ENCODE measurements around the gene PIGBOS1.
A peak's percentile ranks its signal among the peaks of the same experiment; 100 is the strongest.

PIGBOS1 gene, protein sequence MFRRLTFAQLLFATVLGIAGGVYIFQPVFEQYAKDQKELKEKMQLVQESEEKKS

DNA sequence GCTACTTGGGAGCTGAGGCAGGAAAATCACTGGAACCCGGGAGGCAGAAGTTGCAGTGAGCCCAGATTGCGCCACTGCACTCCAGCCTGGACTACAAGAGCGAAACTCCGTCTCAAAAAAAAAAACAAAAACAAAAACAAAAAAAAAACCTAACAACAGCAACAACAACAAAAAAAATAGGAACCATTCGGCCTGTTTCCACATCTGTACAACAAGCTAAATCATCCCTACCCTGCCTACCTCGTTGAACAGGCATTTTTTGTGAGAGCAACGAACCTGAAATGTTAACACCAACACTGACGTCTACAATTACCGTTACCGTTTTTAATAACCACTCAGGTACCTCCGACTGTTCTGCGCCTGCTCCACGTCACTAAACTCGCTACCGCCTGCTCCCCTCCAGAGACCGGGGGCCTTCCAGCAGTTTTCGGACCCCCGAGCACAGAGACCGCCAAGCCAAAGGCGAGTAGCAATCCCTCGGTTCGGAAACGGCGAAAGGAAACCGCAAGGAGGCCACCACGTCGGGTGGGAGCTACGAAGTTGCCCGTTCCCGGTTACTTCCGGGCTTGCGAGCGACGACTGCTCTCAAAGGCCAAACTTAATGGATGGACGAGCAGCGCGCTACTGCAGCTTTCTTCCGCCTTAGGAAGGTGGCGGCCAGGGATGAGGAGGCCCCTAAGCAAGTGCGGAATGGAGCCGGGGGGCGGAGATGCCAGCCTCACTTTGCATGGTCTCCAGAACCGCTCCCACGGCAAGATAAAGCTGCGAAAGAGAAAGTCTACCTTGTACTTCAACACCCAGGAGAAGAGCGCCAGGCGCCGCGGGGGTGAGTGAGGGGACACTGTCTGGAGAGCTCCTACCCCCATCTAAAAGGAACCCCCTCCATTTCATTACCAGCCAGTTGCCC, at the start of gene PIGBOS1, which contains the start of gene PIGB:
Gene PIGBOS1, minus strand, starts transcription at position 536 of the 907 bp plus-strand sequence. CDS start 1,331 bp downstream, outside the sequence.
Gene PIGB, plus strand, starts transcription at position 635 of the 907 bp plus-strand sequence. Its CDS starts 29 bp downstream, at position 664.
- TF ChIP-seq, protein P1, sequence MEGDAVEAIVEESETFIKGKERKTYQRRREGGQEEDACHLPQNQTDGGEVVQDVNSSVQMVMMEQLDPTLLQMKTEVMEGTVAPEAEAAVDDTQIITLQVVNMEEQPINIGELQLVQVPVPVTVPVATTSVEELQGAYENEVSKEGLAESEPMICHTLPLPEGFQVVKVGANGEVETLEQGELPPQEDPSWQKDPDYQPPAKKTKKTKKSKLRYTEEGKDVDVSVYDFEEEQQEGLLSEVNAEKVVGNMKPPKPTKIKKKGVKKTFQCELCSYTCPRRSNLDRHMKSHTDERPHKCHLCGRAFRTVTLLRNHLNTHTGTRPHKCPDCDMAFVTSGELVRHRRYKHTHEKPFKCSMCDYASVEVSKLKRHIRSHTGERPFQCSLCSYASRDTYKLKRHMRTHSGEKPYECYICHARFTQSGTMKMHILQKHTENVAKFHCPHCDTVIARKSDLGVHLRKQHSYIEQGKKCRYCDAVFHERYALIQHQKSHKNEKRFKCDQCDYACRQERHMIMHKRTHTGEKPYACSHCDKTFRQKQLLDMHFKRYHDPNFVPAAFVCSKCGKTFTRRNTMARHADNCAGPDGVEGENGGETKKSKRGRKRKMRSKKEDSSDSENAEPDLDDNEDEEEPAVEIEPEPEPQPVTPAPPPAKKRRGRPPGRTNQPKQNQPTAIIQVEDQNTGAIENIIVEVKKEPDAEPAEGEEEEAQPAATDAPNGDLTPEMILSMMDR (IDR thresholded peaks at IDR 0.05; ENCODE audit: borderline replicate concordance, control extremely low read depth, extremely low read depth, insufficient read depth, missing control alignments) = no peak
- DNase-seq (ENCODE audit: low spot score) = peak; percentile 85
- in situ Hi-C loops (cut with MboI; ENCODE audit: low sequenced_read_pairs, unreplicated experiment) = no loop called here

DNA sequence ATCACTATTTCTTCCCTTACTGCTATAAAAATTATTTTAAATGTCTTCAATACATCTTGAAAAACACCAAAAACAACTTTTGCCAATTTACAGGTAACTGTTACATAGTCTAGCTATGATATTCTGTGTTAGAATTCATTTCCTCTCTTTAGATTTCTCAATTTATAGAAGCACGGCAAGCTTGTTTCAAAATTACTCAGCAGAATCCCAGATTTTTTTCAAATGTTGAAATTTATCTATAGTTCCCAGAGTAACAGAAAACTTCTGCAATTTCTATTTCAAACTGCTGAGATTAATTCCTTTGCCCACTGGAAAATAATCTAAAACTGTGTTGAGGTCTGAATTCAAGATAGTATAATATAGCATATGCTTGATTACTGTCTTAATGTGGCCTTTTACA, 48.1 kb upstream of the PIGBOS1 start:
- TF ChIP-seq, protein P1 (IDR thresholded peaks at IDR 0.05; ENCODE audit: borderline replicate concordance, control extremely low read depth, extremely low read depth, insufficient read depth, missing control alignments) = no peak
- no peak for DNase-seq (ENCODE audit: low spot score)
- in situ Hi-C loops (cut with MboI; ENCODE audit: low sequenced_read_pairs, unreplicated experiment) = no loop called here

DNA sequence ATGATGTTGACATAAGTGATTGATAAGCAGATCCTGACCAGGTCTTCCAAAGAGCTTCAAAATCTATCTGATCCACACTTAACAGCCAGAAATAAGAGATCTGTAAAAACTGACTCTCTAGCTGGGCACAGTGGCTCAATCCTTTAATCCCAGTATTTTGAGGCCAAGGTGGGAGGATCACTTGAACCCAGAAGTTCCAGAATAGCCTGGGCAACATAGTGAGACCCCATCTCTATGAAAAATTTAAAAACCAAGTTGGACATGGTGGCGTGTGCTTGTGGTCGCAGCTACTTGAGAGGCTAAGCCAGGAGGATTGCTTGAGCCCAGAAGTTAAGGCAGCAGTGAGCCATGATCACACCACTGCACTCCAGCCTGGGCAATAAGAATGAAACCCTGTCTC, 43.7 kb upstream of the PIGBOS1 start:
- in situ Hi-C loops (cut with MboI; ENCODE audit: low sequenced_read_pairs, unreplicated experiment) = no loop called here
- DNase-seq (ENCODE audit: low spot score) = no peak
- TF ChIP-seq, protein P1 (IDR thresholded peaks at IDR 0.05; ENCODE audit: borderline replicate concordance, control extremely low read depth, extremely low read depth, insufficient read depth, missing control alignments) = no peak

DNA sequence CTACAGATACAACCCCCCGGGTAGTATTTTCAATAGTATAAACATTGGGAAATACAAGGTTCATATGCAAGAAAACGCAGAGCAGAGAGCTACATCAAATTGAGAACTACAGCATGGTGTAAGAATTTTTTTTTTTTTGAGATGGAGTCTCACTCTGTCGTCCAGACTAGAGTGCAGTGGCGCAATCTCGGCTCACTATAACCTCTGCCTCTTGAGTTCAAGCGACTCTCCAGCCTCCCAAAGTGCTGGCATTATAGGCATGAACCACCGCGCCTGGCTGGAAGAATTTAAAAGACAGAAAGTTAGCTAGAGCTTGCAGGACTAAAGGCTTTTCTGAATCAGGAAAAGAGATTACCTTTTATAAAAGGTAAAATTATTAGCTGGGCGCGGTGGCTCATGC, 42.1 kb upstream of the PIGBOS1 start:
- TF ChIP-seq, protein P1 (IDR thresholded peaks at IDR 0.05; ENCODE audit: borderline replicate concordance, control extremely low read depth, extremely low read depth, insufficient read depth, missing control alignments) = no peak
- DNase-seq (ENCODE audit: low spot score) = no peak
- in situ Hi-C loops (cut with MboI; ENCODE audit: low sequenced_read_pairs, unreplicated experiment) = no loop called here

DNA sequence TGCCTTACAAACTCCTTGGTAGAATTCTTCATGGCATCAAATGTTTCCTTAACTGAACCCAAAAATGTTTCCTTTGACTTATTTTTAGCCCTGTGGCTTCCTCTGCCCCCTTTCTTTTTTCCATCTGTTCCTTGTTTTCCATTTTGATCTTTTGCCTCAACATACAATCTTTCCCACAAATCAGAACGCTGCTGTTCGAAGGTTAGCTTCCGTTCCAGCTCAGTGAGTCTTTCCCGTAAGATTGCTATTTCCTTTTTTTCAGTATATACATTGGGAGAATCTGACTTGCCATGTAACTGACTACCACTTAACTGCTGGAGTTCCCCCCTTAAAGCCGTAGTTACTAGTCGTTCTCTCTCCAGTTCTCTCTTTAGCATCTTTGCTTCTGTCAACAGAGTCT, 41.3 kb upstream of the PIGBOS1 start:
- in situ Hi-C loops (cut with MboI; ENCODE audit: low sequenced_read_pairs, unreplicated experiment) = no loop called here
- DNase-seq (ENCODE audit: low spot score) = no peak
- TF ChIP-seq, protein P1 (IDR thresholded peaks at IDR 0.05; ENCODE audit: borderline replicate concordance, control extremely low read depth, extremely low read depth, insufficient read depth, missing control alignments) = no peak

DNA sequence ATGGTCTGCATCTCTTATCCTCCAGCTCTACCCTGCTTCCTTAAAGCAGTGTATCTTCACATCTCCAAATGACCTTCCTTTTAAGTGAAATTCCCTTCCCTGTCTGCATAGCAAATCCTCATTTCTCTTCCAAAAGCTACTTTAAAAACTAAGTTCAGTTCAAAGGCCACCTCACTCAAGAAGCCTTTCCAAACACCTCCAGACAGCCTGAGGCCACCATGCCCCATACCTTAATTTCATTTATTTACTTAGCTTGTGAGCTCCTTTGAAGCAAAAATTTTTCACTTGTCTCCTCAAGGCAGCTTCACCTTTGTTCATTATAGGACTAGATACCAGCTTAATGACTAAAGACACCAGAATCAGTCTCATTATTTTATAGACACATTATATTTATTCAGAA, 39.5 kb upstream of the PIGBOS1 start:
- TF ChIP-seq, protein P1 (IDR thresholded peaks at IDR 0.05; ENCODE audit: borderline replicate concordance, control extremely low read depth, extremely low read depth, insufficient read depth, missing control alignments) = no peak
- in situ Hi-C loops (cut with MboI; ENCODE audit: low sequenced_read_pairs, unreplicated experiment) = no loop called here
- no peak for DNase-seq (ENCODE audit: low spot score)
